ENCODE measurements around the gene CD40.
"Not testable (repeated sequence)": the region's sequence is repeated elsewhere in the genome, so short reads cannot be mapped to it uniquely, and the experiment has no call there.

The CD40 gene

GRCh38 chr20:46093531-46093930 is 24.6 kb upstream of the CD40 start:
- no peak for DNase-seq (ENCODE audit: low read depth)

- no peak for DNase-seq (ENCODE audit: low read depth)
These were observed 18.4 kb upstream of the CD40 start for GRCh38 chr20:46099491-46100287.

- not testable (repeated sequence) for DNase-seq (ENCODE audit: low read depth)
These were observed 17.7 kb upstream of the CD40 start for GRCh38 chr20:46100444-46100843.

- no peak for DNase-seq (ENCODE audit: low read depth)
These were observed 17.1 kb upstream of the CD40 start for GRCh38 chr20:46100988-46101387.

- DNase-seq (ENCODE audit: low read depth) = no peak
These were observed 16.2 kb upstream of the CD40 start for GRCh38 chr20:46101957-46102356.

GRCh38 chr20:46102940-46103339 is 15.2 kb upstream of the CD40 start:
- no peak for DNase-seq (ENCODE audit: low read depth)

- no peak for DNase-seq (ENCODE audit: low read depth)
These were observed 13.9 kb upstream of the CD40 start for GRCh38 chr20:46104262-46104661.

- DNase-seq (ENCODE audit: low read depth) = no peak
These were observed 11.1 kb upstream of the CD40 start for GRCh38 chr20:46107061-46107460.

- no peak for DNase-seq (ENCODE audit: low read depth)
These were observed 9.7 kb upstream of the CD40 start for GRCh38 chr20:46108435-46108841.

GRCh38 chr20:46108976-46109375 is 9.1 kb upstream of the CD40 start:
- no peak for DNase-seq (ENCODE audit: low read depth)

GRCh38 chr20:46111028-46111835 is 6.9 kb upstream of the CD40 start:
- no peak for DNase-seq (ENCODE audit: low read depth)

GRCh38 chr20:46111836-46112212 is 6.3 kb upstream of the CD40 start:
- DNase-seq (ENCODE audit: low read depth) = no peak

- no peak for DNase-seq (ENCODE audit: low read depth)
These were observed 5.5 kb upstream of the CD40 start for GRCh38 chr20:46112430-46113112.

- no peak for DNase-seq (ENCODE audit: low read depth)
These were observed 5.0 kb upstream of the CD40 start for GRCh38 chr20:46113113-46113470.

GRCh38 chr20:46114449-46114848 is 3.7 kb upstream of the CD40 start:
- no peak for DNase-seq (ENCODE audit: low read depth)

GRCh38 chr20:46118481-46119020 is 437 bp downstream of the CD40 start:
- no peak for DNase-seq (ENCODE audit: low read depth)

- DNase-seq (ENCODE audit: low read depth) = no peak
These were observed 973 bp downstream of the CD40 start for GRCh38 chr20:46119028-46119546.

- DNase-seq (ENCODE audit: low read depth) = no peak
These were observed 1.4 kb downstream of the CD40 start for GRCh38 chr20:46119547-46119946.

GRCh38 chr20:46120136-46120535 is 2.0 kb downstream of the CD40 start:
- no peak for DNase-seq (ENCODE audit: low read depth)

- no peak for DNase-seq (ENCODE audit: low read depth)
These were observed 3.2 kb downstream of the CD40 start for GRCh38 chr20:46121184-46121930.

GRCh38 chr20:46122071-46122470 is 4.0 kb downstream of the CD40 start:
- no peak for DNase-seq (ENCODE audit: low read depth)
